ENCODE data around the gene TNFRSF11A. TPM values are rescaled to one million over a fixed set of nuclear protein-coding genes. Genes with fewer than 3 reads are reported as not detected.

The TNFRSF11A gene
- total RNA-seq, 2 donors from 2014 or later, result 5.4 to 13.7 TPM

GRCh38 chr18:62341473-62341872 is 16.4 kb downstream of the TNFRSF11A start:
- ATAC-seq (replicated peaks in 1 of 2), result no peak
- Mint-ChIP-seq H3K27me3 (ENCODE audit: low read depth) (peaks cover 49% of the 10 kb centered on the region), H3K36me3 (ENCODE audit: insufficient read depth in 2 of 2) (peaks cover 0 to 3% of the 10 kb centered on the region in 2 donors), H3K4me1 (ENCODE audit: low read depth) (peaks cover 57% of the 10 kb centered on the region), H3K27ac (no peak overlapping the region), H3K9me3 (no peaks in the 10 kb centered on the region), H3K4me3 (no peak overlapping the region)
- DNase-seq, result no peak

- Mint-ChIP-seq H3K36me3 (ENCODE audit: insufficient read depth in 2 of 2) (peaks cover 0 to 1% of the 10 kb centered on the region in 2 donors), H3K4me3 (peak overlapping the region in 1 of 2 donors; percentile 9), H3K27me3 (ENCODE audit: low read depth) (peaks cover 48% of the 10 kb centered on the region), H3K9me3 (no peaks in the 10 kb centered on the region), H3K27ac (no peak overlapping the region), H3K4me1 (ENCODE audit: low read depth) (peaks cover 60% of the 10 kb centered on the region)
- DNase-seq, result no peak
- ATAC-seq (replicated peaks in 1 of 2), result no peak
Observed at GRCh38 chr18:62342884-62343283, 17.8 kb downstream of the TNFRSF11A start.

GRCh38 chr18:62343316-62343715 is 18.2 kb downstream of the TNFRSF11A start:
- Mint-ChIP-seq H3K4me3 (no peak overlapping the region), H3K27me3 (ENCODE audit: low read depth) (peaks cover 43% of the 10 kb centered on the region), H3K36me3 (ENCODE audit: insufficient read depth in 2 of 2) (peaks cover 0 to 1% of the 10 kb centered on the region in 2 donors), H3K9me3 (no peaks in the 10 kb centered on the region), H3K4me1 (ENCODE audit: low read depth) (peaks cover 57% of the 10 kb centered on the region), H3K27ac (no peak overlapping the region)
- DNase-seq (no peak), ATAC-seq (replicated peaks in 1 of 2) (no peak)

GRCh38 chr18:62345909-62346308 is 20.8 kb downstream of the TNFRSF11A start:
- Mint-ChIP-seq H3K9me3 (no peaks in the 10 kb centered on the region), H3K4me3 (no peak overlapping the region), H3K27ac (no peak overlapping the region), H3K4me1 (ENCODE audit: low read depth) (peaks cover 32% of the 10 kb centered on the region), H3K36me3 (ENCODE audit: insufficient read depth in 2 of 2) (no peaks in the 10 kb centered on the region), H3K27me3 (ENCODE audit: low read depth) (peaks cover 26% of the 10 kb centered on the region)
- DNase-seq (no peak), ATAC-seq (replicated peaks in 1 of 2) (no peak)

- peak overlapping the region; percentile 10 for H3K27ac Mint-ChIP-seq
- DNase-seq (no peak), ATAC-seq (replicated peaks in 1 of 2) (peak in 1 of 2 donors; percentile 6)
- H3K36me3 Mint-ChIP-seq (ENCODE audit: insufficient read depth in 2 of 2), result no peaks in the 10 kb centered on the region
- H3K27me3 Mint-ChIP-seq (ENCODE audit: low read depth), result peaks cover 20% of the 10 kb centered on the region
- peaks cover 26% of the 10 kb centered on the region for H3K4me1 Mint-ChIP-seq (ENCODE audit: low read depth)
- no peaks in the 10 kb centered on the region for H3K9me3 Mint-ChIP-seq
- H3K4me3 Mint-ChIP-seq, result peak overlapping the region; percentile 11 to 53
Observed at GRCh38 chr18:62346333-62347088, 21.4 kb downstream of the TNFRSF11A start.

GRCh38 chr18:62347089-62347506 is 22.0 kb downstream of the TNFRSF11A start:
- Mint-ChIP-seq H3K27me3 (ENCODE audit: low read depth) (peaks cover 19% of the 10 kb centered on the region), H3K27ac (peak overlapping the region; percentile 10), H3K4me1 (ENCODE audit: low read depth) (peaks cover 25% of the 10 kb centered on the region), H3K4me3 (peak overlapping the region; percentile 11 to 53), H3K36me3 (ENCODE audit: insufficient read depth in 2 of 2) (no peaks in the 10 kb centered on the region), H3K9me3 (no peaks in the 10 kb centered on the region)
- ATAC-seq (replicated peaks in 1 of 2) (peak; percentile 63 to 76), DNase-seq (no peak)

GRCh38 chr18:62348474-62348873 is 23.4 kb downstream of the TNFRSF11A start:
- H3K4me3 Mint-ChIP-seq, result no peak overlapping the region
- no peak for ATAC-seq (replicated peaks in 1 of 2)
- H3K9me3 Mint-ChIP-seq, result no peaks in the 10 kb centered on the region
- peaks cover 17% of the 10 kb centered on the region for H3K4me1 Mint-ChIP-seq (ENCODE audit: low read depth)
- no peak for DNase-seq
- no peak overlapping the region for H3K27ac Mint-ChIP-seq
- peaks cover 19% of the 10 kb centered on the region for H3K27me3 Mint-ChIP-seq (ENCODE audit: low read depth)
- no peaks in the 10 kb centered on the region for H3K36me3 Mint-ChIP-seq (ENCODE audit: insufficient read depth in 2 of 2)

GRCh38 chr18:62353170-62353569 is 28.1 kb downstream of the TNFRSF11A start:
- no peaks in the 10 kb centered on the region for H3K9me3 Mint-ChIP-seq

GRCh38 chr18:62354151-62354550 is 29.0 kb downstream of the TNFRSF11A start:
- no peaks in the 10 kb centered on the region for H3K36me3 Mint-ChIP-seq (ENCODE audit: insufficient read depth in 2 of 2)
- no peak for ATAC-seq (replicated peaks in 1 of 2)
- no peaks in the 10 kb centered on the region for H3K9me3 Mint-ChIP-seq

More at GRCh38 chr18:62353170-62353569, 28.1 kb downstream of the TNFRSF11A start:
- H3K27ac Mint-ChIP-seq, result no peak overlapping the region
- H3K4me3 Mint-ChIP-seq, result no peak overlapping the region
- H3K36me3 Mint-ChIP-seq (ENCODE audit: insufficient read depth in 2 of 2), result no peaks in the 10 kb centered on the region
- H3K4me1 Mint-ChIP-seq (ENCODE audit: low read depth), result peaks cover 9% of the 10 kb centered on the region
- DNase-seq (no peak), ATAC-seq (replicated peaks in 1 of 2) (no peak)
- no peaks in the 10 kb centered on the region for H3K27me3 Mint-ChIP-seq (ENCODE audit: low read depth)

GRCh38 chr18:62357079-62357719 is 32.1 kb downstream of the TNFRSF11A start:
- DNase-seq (no peak), ATAC-seq (replicated peaks in 1 of 2) (peak in 1 of 2 donors; percentile 39)
- Mint-ChIP-seq H3K9me3 (no peaks in the 10 kb centered on the region), H3K27ac (no peak overlapping the region), H3K4me3 (no peak overlapping the region), H3K27me3 (ENCODE audit: low read depth) (no peaks in the 10 kb centered on the region), H3K4me1 (ENCODE audit: low read depth) (peaks cover 9% of the 10 kb centered on the region), H3K36me3 (ENCODE audit: insufficient read depth in 2 of 2) (no peaks in the 10 kb centered on the region)

More at GRCh38 chr18:62354151-62354550, 29.0 kb downstream of the TNFRSF11A start:
- Mint-ChIP-seq H3K27me3 (ENCODE audit: low read depth) (no peaks in the 10 kb centered on the region), H3K4me3 (no peak overlapping the region), H3K4me1 (ENCODE audit: low read depth) (peaks cover 9% of the 10 kb centered on the region), H3K27ac (no peak overlapping the region)
- DNase-seq, result no peak

- Mint-ChIP-seq H3K36me3 (ENCODE audit: insufficient read depth in 2 of 2) (peaks cover 4 to 6% of the 10 kb centered on the region in 2 donors), H3K4me1 (ENCODE audit: low read depth) (peaks cover 20% of the 10 kb centered on the region), H3K27ac (no peak overlapping the region), H3K9me3 (no peaks in the 10 kb centered on the region), H3K4me3 (no peak overlapping the region), H3K27me3 (ENCODE audit: low read depth) (no peaks in the 10 kb centered on the region)
- ATAC-seq (replicated peaks in 1 of 2), result no peak
- no peak for DNase-seq
Observed at GRCh38 chr18:62360805-62361204, 35.7 kb downstream of the TNFRSF11A start.

GRCh38 chr18:62361288-62361687 is 36.2 kb downstream of the TNFRSF11A start:
- no peaks in the 10 kb centered on the region for H3K9me3 Mint-ChIP-seq
- peaks cover 25% of the 10 kb centered on the region for H3K4me1 Mint-ChIP-seq (ENCODE audit: low read depth)
- H3K4me3 Mint-ChIP-seq, result no peak overlapping the region
- ATAC-seq (replicated peaks in 1 of 2) (no peak), DNase-seq (no peak)
- H3K36me3 Mint-ChIP-seq (ENCODE audit: insufficient read depth in 2 of 2), result peaks cover 4 to 6% of the 10 kb centered on the region in 2 donors
- no peak overlapping the region for H3K27ac Mint-ChIP-seq
- H3K27me3 Mint-ChIP-seq (ENCODE audit: low read depth), result no peaks in the 10 kb centered on the region

- no peak overlapping the region for H3K27ac Mint-ChIP-seq
- H3K4me3 Mint-ChIP-seq, result no peak overlapping the region
- ATAC-seq (replicated peaks in 1 of 2) (no peak), DNase-seq (no peak)
- peaks cover 35% of the 10 kb centered on the region for H3K4me1 Mint-ChIP-seq (ENCODE audit: low read depth)
- H3K9me3 Mint-ChIP-seq, result no peaks in the 10 kb centered on the region
- H3K36me3 Mint-ChIP-seq (ENCODE audit: insufficient read depth in 2 of 2), result peaks cover 9 to 10% of the 10 kb centered on the region in 2 donors
- H3K27me3 Mint-ChIP-seq (ENCODE audit: low read depth), result no peaks in the 10 kb centered on the region
Observed at GRCh38 chr18:62364558-62364957, 39.4 kb downstream of the TNFRSF11A start.
